GM21529 (cell line): ENCODE data around the gene CACNA1D.
"Not testable (repeated sequence)": the region's sequence is repeated elsewhere in the genome, so short reads cannot be mapped to it uniquely, and the experiment has no call there.

Experiments used
- ATAC-seq: cut with Tn5 transposase; IDR thresholded peaks from one replicate; pipeline ENCODE4 v1.9.1; 2021; ENCODE audit not compliant: unreplicated experiment

CACNA1D gene

GRCh38 chr3:53493963-53494791, at the start of gene CACNA1D:
Gene CACNA1D (plus strand): TSS chr3:53494611. CDS start chr3:53495167, 556 bp downstream.
- no peak for ATAC-seq

- no peak for ATAC-seq
Observed at GRCh38 chr3:53457068-53457467, 37.3 kb upstream of the CACNA1D start.

- ATAC-seq = no peak
Observed at GRCh38 chr3:53460326-53460725, 34.1 kb upstream of the CACNA1D start.

- no peak for ATAC-seq
Observed at GRCh38 chr3:53464424-53464823, 30.0 kb upstream of the CACNA1D start.

DNA sequence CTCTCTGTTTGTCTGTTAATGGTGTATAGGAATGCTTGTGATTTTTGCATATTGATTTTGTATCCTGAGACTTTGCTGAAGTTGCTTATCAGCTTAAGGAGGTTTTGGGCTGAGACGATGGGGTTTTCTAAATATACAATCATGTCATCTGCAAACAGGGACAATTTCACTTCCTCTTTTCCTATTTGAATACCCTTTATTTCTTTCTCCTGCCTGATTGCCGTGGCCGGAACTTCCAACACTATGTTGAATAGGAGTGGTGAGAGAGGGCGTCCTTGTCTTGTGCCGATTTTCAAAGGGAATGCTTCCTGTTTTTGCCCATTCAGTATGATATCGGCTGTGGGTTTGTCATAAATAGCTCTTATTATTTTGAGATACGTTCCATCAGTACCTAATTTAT, 24.7 kb upstream of the CACNA1D start:
- not testable (repeated sequence) for ATAC-seq

DNA sequence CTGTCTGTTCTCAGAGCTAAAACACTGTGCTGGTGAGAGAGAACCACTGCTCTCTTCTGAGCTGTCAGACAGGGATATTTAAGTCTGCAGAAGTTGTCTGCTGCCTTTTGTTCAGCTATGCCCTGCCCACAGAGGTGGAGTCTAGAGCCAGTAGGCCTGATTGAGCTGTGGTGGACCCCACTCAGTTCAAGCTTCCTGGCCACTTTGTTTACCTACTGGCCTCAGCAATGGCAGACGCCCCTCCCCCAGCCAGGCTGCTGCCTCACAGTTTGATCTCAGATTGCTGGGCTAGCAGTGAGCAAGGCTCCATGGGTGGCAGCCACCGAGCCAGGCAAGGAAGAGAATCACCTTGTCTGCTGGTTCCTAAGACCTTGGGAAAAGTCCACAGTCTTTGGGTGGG, 21.0 kb upstream of the CACNA1D start:
- ATAC-seq = no peak

DNA sequence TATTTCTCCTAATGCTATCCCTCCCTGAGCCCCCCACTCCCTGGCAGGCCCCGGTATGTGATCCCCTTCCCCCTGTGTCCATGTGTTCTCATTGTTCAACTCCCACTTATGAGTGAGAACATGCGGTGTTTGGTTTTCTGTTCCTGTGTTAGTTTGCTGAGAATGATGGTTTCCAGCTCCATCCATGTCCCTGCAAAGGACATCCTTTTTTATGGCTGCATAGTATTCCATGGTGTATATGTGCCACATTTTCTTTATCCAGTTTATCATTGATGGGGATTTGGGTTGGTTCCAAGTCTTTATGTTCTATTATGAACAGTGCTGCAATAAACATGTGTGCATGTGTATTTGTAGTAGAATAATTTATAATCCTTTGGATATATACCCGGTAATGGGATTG, 18.0 kb upstream of the CACNA1D start:
- ATAC-seq = not testable (repeated sequence)

DNA sequence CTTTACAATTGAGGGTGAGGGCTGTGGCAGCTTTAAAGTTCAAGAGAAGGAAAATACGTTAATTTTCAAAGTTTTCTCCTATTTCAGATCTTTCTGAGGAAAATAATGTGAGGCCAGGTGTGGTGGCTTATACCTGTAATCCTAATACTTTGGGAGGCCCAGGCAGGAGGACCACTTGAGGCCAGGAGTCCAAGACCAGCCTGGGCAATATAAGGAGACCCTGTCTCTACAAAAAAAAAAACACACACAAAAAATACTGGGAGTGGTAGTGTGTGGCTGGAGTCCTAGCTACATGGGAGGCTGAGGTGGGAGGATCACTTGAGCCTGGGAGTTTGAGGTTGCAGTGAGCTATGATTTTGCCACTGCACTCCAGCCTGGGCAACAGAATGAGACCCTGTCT, 16.7 kb upstream of the CACNA1D start:
- not testable (repeated sequence) for ATAC-seq

GRCh38 chr3:53478166-53478830, 16.1 kb upstream of the CACNA1D start:
- no peak for ATAC-seq

DNA sequence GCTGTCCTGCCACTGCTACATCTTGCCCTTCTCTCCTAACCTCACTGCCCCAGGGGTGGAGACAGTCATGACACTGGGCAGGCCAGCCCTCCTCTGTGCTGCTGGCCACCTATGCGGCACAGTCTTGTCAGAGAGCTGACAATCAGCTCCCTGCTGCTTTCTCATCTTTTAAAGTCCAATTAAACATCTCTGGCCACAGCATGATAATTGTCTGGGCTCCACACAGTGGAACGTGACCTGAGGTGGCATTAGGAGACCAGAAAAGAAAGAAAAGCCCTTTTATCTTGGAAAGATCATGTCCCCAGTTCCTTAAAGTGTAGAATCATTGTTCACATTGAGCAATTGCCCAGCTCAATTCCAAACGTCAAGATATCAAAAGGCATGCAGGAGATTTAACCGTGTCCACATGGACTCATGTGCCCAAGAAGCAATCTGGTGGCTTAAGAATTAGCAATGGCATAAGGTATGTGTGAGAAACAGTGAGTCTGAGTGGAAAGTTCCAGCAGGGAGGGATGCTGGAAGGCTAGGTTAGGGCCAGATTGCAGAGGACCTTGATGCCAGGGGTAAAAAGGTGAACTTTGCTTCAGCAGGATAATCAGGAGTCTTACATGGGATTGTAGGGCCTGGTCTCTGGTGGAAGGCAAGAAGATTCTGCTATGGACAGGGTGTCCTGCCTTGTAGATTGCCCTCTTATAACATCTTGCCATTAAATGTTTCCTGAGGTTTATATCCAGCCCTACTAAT, 15.3 kb upstream of the CACNA1D start:
- no peak for ATAC-seq

- no peak for ATAC-seq
Observed at GRCh38 chr3:53482227-53482626, 12.2 kb upstream of the CACNA1D start.

DNA sequence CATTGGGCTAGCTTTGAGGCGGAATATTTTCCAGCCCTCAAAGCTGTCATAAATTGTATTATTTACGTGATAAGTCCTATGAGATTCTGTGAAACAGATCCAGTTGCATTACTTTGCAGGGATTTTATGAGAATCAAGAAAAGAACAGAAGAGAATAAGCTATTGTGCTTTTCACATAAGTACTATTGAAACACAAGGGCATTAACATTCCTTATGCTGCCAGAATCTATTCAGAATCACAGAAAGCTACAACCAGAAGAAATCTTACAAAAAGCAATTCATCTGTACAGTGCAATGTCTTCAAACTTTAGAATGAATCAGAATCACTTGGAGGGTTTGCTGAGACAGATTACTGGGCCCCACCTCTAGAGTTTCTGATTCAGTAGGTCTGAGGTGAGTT, 10.6 kb upstream of the CACNA1D start:
- no peak for ATAC-seq

DNA sequence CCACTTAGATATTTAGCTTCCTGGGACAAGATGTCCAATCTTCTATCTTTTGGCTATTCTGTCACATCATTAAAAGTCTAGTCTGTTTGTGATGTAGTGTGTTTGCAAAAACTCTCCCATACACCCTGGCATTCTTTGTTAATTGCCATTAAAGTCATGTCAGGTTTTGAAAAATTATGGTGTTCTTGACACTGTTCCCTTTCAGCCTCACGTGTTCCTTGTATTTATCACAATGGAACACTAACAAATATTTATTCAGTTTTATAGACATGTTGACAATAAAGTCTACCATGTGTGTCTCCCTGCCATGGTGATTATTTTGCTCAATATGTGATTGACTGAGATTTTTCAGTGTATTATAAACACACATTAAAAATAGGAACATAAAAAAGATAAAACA, 9.4 kb upstream of the CACNA1D start:
- ATAC-seq = no peak

DNA sequence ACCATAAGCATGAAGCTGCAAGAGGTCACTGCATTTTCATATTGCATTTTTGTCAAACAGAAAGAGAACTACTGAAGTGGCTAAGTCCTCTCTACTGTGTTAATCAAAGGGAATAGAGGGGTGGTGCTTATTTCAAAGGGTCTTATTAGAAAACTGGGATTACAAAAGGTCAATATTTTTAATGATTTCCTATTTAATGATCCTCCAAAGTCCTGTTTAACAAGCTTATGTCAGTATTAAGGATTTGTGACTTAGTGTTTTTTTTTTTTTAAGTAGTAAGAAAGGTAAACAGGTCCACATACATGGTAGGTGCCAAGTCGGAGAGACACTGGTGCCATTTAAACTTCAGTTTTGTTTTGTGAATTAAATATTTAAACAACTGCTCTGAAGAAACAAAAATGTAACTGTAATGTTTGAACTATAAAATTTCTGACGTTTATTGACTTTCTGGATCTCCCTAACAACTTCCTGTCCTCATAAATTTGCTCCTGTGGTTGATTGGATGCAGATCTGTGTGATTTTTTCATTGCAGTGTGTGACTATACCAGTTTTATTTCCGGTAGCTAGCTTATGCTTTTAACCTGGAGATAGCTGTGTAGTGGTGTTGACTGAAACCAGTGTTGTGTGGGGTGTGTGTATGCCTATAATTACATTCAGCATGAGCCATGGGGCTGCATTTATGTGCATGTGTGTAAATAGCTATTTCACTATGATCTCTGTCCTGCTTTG, 8.6 kb upstream of the CACNA1D start:
- ATAC-seq = no peak

DNA sequence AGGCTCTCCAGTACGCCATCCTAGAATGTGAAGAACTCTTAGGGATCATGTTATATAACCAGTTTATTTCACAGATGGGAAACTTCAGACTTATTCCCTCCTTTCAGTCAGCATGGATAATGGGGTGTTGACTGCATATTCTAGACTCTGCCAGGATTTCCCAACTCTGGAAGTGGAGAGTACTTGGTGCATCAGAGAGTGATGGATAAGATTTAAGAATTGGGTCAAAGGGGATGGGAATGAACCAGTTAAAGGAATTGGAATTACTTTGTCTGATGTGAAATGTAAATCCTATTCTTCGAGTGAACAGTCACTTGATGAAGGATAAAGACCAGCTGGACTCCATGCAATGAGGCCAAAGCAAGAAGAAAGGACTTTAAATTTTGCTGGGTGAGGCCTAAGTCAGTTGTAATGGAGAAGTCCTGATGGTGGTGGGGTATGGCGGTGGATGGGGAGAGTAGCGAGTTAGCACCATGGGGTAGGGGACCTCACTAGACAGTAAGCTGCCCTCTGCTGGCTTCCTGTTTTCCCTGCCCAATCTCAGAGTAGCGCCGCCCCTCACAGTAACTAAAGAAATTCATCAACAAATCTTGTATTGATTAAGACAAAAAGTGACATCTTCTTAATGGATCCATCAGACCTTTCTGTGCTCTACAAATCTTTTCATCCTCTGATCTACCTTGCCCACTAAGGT, 7.3 kb upstream of the CACNA1D start:
- no peak for ATAC-seq

GRCh38 chr3:53489386-53489785, 5.0 kb upstream of the CACNA1D start:
- ATAC-seq = no peak

GRCh38 chr3:53489787-53490458, 4.5 kb upstream of the CACNA1D start:
- ATAC-seq = no peak

DNA sequence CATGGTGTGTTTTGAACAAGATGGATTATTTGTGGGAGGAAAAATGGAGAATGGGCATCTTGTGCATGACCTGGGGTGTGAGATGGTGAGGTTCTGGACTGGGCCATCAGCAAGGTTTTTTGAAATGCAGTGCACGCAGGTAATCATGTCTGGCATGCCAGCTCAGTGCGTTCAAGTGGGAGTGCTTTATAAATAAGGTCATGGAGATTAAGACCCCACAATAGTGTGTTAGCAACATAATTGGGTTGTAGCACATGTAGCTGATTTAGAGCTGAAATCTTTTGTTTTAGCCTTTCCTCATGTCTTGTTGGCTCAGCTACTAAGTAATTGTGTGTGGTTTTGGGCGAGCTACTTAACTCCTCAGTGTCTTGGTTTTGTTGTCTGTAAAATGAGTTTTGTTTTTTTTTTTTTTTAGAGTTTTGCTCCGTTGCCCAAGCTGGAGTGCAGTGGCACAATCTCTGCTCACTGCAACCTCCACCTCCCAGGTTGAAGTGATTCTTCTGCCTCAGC, 3.9 kb upstream of the CACNA1D start:
- ATAC-seq = no peak

DNA sequence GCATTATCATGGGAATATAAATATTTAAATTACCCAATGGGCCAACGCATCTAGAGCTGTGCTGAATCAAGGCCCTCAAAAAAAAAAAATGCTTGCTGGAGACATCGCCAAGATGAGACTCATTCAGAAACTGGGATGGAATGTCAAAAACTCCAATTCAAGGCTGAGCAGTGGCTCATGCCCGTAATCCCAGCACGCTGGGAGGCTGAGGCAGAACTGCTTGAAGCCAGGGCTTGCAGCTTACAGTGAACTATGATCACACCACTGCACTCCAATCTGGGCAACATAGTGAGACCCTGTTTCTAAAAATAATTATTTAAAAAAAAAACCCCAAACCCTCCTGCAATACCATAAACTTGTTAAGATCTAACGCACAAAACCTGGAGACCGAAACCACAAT, 3.1 kb upstream of the CACNA1D start:
- ATAC-seq = no peak

DNA sequence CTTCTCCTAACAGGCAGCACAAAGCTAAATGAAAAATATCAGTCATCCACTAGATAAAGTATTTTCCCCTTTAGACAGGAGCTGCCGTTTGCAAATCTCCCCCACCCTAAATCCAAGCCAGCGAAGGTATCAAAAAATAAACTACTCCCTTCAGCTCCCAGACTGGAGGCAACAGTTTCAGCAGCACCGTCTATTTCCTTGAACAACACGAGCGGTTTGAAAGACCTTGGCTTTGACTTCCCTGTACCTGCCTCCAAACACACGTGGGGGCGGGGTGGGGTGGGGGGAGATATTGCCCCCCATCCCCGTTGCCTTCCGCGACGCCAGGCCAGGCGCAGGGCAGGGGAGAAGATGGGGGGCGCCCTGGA, 832 bp upstream of the CACNA1D start:
- no peak for ATAC-seq
